ENCODE data around the gene HIVEP3.

The HIVEP3 gene

GRCh38 chr1:41507110-41507720, 411.5 kb downstream of the HIVEP3 start:
- FAIRE-seq (no peak), DNase-seq (ENCODE audit: insufficient read length, low spot score) (no peak)
- TF ChIP-seq TAF1 (IDR thresholded peaks at IDR 0.05; ENCODE audit: low read depth, low read length) (no peak), POU2F2 (IDR thresholded peaks at IDR 0.05; ENCODE audit: low read depth, low read length) (no peak), POLR2AphosphoS5 (IDR thresholded peaks at IDR 0.05; ENCODE audit: low read depth, low read length) (no peak), POLR2A (IDR thresholded peaks at IDR 0.05; ENCODE audit: low read depth, low read length) (no peak), PAX5 (IDR thresholded peaks at IDR 0.05; ENCODE audit: insufficient read depth, low read length, severe bottlenecking) (no peak), SPI1 (IDR thresholded peaks at IDR 0.05; ENCODE audit: low read depth, low read length) (no peak)

GRCh38 chr1:41504114-41505035, 414.3 kb downstream of the HIVEP3 start:
- TF ChIP-seq POLR2A (IDR thresholded peaks at IDR 0.05; ENCODE audit: low read depth, low read length), result no peak
- TF ChIP-seq TAF1 (IDR thresholded peaks at IDR 0.05; ENCODE audit: low read depth, low read length), result no peak
- peak; percentile 66 for TF ChIP-seq SPI1 (IDR thresholded peaks at IDR 0.05; ENCODE audit: low read depth, low read length)
- FAIRE-seq (peak; percentile 93), DNase-seq (ENCODE audit: insufficient read length, low spot score) (no peak)

DNA sequence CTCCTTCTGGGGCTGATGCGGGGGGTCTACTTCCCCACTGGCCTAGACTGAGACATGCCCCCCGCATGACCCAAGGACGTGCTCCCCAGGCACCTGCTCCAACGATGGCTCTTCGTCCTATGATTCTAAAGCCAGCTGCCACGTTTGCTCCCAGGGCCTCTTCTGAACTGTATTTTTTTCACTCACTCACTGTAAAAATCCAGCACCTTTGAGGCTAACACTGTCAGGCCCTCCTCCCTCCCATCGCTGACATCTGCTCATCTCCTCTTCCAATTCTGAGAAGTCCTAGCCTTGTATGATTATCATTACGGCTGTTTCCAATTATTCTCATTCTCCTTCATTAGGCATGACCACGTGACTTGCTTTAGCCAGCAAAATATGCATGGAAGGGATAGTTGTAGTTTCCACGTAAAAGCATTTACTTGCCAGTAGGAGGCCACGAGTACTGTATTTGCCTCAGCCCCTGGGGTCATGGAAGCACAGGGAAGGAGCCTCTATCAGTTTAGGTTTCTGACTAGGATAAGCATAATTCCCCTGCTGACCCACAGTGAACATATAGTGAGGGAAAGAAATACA, 415.1 kb downstream of the HIVEP3 start:
- TF ChIP-seq PAX5 (IDR thresholded peaks at IDR 0.05; ENCODE audit: insufficient read depth, low read length, severe bottlenecking), result no peak
- no peak for TF ChIP-seq SPI1 (IDR thresholded peaks at IDR 0.05; ENCODE audit: low read depth, low read length)
- TF ChIP-seq POLR2A (IDR thresholded peaks at IDR 0.05; ENCODE audit: low read depth, low read length), result no peak
- TF ChIP-seq POU2F2 (IDR thresholded peaks at IDR 0.05; ENCODE audit: low read depth, low read length), result no peak
- TF ChIP-seq TAF1 (IDR thresholded peaks at IDR 0.05; ENCODE audit: low read depth, low read length), result no peak
- no peak for TF ChIP-seq POLR2AphosphoS5 (IDR thresholded peaks at IDR 0.05; ENCODE audit: low read depth, low read length)
- FAIRE-seq, result no peak
- no peak for DNase-seq (ENCODE audit: insufficient read length, low spot score)

- no peak for DNase-seq (ENCODE audit: insufficient read length, low spot score)
- FAIRE-seq, result no peak
- TF ChIP-seq PAX5 (IDR thresholded peaks at IDR 0.05; ENCODE audit: insufficient read depth, low read length, severe bottlenecking), result no peak
- no peak for TF ChIP-seq POU2F2 (IDR thresholded peaks at IDR 0.05; ENCODE audit: low read depth, low read length)
- no peak for TF ChIP-seq POLR2A (IDR thresholded peaks at IDR 0.05; ENCODE audit: low read depth, low read length)
- no peak for TF ChIP-seq TAF1 (IDR thresholded peaks at IDR 0.05; ENCODE audit: low read depth, low read length)
- no peak for TF ChIP-seq SPI1 (IDR thresholded peaks at IDR 0.05; ENCODE audit: low read depth, low read length)
- TF ChIP-seq POLR2AphosphoS5 (IDR thresholded peaks at IDR 0.05; ENCODE audit: low read depth, low read length), result no peak
Observed at GRCh38 chr1:41502912-41503311, 415.8 kb downstream of the HIVEP3 start.

DNA sequence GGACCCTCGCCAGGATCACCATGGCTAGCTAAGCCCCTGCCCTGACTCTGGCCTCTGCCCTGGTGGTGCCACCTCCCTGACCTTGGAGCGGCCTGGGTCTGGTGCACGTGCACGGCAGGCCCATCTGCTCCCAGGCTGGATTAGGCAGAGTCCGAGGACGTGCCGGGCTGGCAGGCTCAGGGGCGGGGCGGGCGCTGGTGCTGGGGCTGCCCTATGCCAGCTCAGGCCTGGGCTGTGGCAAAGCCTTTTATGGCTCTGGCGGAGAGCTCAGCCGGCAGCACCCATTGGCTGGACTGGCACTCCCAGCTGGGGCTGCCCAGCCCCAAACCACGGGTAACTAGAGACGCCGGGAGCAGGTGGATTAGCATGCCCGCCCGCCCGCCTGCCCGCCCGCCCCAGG, 417.1 kb downstream of the HIVEP3 start:
- no peak for FAIRE-seq
- TF ChIP-seq PAX5 (IDR thresholded peaks at IDR 0.05; ENCODE audit: insufficient read depth, low read length, severe bottlenecking), result no peak
- no peak for TF ChIP-seq POLR2A (IDR thresholded peaks at IDR 0.05; ENCODE audit: low read depth, low read length)
- no peak for TF ChIP-seq SPI1 (IDR thresholded peaks at IDR 0.05; ENCODE audit: low read depth, low read length)
- no peak for TF ChIP-seq TAF1 (IDR thresholded peaks at IDR 0.05; ENCODE audit: low read depth, low read length)
- TF ChIP-seq POU2F2 (IDR thresholded peaks at IDR 0.05; ENCODE audit: low read depth, low read length), result no peak
- TF ChIP-seq POLR2AphosphoS5 (IDR thresholded peaks at IDR 0.05; ENCODE audit: low read depth, low read length), result no peak
- no peak for DNase-seq (ENCODE audit: insufficient read length, low spot score)

GRCh38 chr1:41500781-41501518, 417.8 kb downstream of the HIVEP3 start:
- no peak for DNase-seq (ENCODE audit: insufficient read length, low spot score)
- TF ChIP-seq POLR2AphosphoS5 (IDR thresholded peaks at IDR 0.05; ENCODE audit: low read depth, low read length) (no peak), TAF1 (IDR thresholded peaks at IDR 0.05; ENCODE audit: low read depth, low read length) (no peak), POU2F2 (IDR thresholded peaks at IDR 0.05; ENCODE audit: low read depth, low read length) (no peak), SPI1 (IDR thresholded peaks at IDR 0.05; ENCODE audit: low read depth, low read length) (no peak), PAX5 (IDR thresholded peaks at IDR 0.05; ENCODE audit: insufficient read depth, low read length, severe bottlenecking) (no peak), POLR2A (IDR thresholded peaks at IDR 0.05; ENCODE audit: low read depth, low read length) (no peak)
- no peak for FAIRE-seq

GRCh38 chr1:41500378-41500777, 418.3 kb downstream of the HIVEP3 start:
- TF ChIP-seq TAF1 (IDR thresholded peaks at IDR 0.05; ENCODE audit: low read depth, low read length) (no peak), POLR2A (IDR thresholded peaks at IDR 0.05; ENCODE audit: low read depth, low read length) (no peak), POU2F2 (IDR thresholded peaks at IDR 0.05; ENCODE audit: low read depth, low read length) (no peak), PAX5 (IDR thresholded peaks at IDR 0.05; ENCODE audit: insufficient read depth, low read length, severe bottlenecking) (no peak), POLR2AphosphoS5 (IDR thresholded peaks at IDR 0.05; ENCODE audit: low read depth, low read length) (no peak), SPI1 (IDR thresholded peaks at IDR 0.05; ENCODE audit: low read depth, low read length) (no peak)
- DNase-seq (ENCODE audit: insufficient read length, low spot score) (no peak), FAIRE-seq (no peak)

DNA sequence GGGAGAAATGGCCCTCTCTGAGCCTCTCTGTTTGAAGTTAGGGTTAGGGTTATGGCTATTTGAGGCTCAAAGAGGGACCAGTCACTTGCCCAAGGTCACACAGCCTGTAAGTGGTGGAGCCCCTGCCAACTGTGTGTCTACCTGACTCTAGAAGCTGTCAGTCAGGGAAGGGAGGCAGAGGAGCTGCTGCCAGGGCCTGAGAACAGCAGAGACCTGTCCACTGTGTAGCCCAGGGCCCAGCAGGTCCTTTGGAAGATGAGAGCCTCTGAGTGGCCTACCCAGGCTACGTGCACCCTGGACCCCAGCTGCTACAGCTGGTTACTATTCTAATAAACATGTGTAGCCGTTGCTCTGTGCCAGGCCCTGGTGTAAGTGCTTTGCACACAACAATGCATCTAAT, 419.1 kb downstream of the HIVEP3 start:
- DNase-seq (ENCODE audit: insufficient read length, low spot score), result no peak
- TF ChIP-seq TAF1 (IDR thresholded peaks at IDR 0.05; ENCODE audit: low read depth, low read length) (no peak), POLR2A (IDR thresholded peaks at IDR 0.05; ENCODE audit: low read depth, low read length) (no peak)
- FAIRE-seq, result no peak

GRCh38 chr1:41498804-41499203, 419.9 kb downstream of the HIVEP3 start:
- no peak for TF ChIP-seq PAX5 (IDR thresholded peaks at IDR 0.05; ENCODE audit: insufficient read depth, low read length, severe bottlenecking)
- no peak for TF ChIP-seq POU2F2 (IDR thresholded peaks at IDR 0.05; ENCODE audit: low read depth, low read length)
- TF ChIP-seq SPI1 (IDR thresholded peaks at IDR 0.05; ENCODE audit: low read depth, low read length), result no peak
- TF ChIP-seq TAF1 (IDR thresholded peaks at IDR 0.05; ENCODE audit: low read depth, low read length), result no peak
- no peak for TF ChIP-seq POLR2AphosphoS5 (IDR thresholded peaks at IDR 0.05; ENCODE audit: low read depth, low read length)
- TF ChIP-seq POLR2A (IDR thresholded peaks at IDR 0.05; ENCODE audit: low read depth, low read length), result no peak
- no peak for FAIRE-seq
- no peak for DNase-seq (ENCODE audit: insufficient read length, low spot score)

Measured in GM12891 (cell line).